ENCODE results near the gene ETFA. TPM values are rescaled to one million over a fixed set of nuclear protein-coding genes. Genes with fewer than 3 reads are reported as not detected.

ETFA gene
- total RNA-seq, 2 donors from 2014 or later = 68.6 to 82.8 TPM

DNA sequence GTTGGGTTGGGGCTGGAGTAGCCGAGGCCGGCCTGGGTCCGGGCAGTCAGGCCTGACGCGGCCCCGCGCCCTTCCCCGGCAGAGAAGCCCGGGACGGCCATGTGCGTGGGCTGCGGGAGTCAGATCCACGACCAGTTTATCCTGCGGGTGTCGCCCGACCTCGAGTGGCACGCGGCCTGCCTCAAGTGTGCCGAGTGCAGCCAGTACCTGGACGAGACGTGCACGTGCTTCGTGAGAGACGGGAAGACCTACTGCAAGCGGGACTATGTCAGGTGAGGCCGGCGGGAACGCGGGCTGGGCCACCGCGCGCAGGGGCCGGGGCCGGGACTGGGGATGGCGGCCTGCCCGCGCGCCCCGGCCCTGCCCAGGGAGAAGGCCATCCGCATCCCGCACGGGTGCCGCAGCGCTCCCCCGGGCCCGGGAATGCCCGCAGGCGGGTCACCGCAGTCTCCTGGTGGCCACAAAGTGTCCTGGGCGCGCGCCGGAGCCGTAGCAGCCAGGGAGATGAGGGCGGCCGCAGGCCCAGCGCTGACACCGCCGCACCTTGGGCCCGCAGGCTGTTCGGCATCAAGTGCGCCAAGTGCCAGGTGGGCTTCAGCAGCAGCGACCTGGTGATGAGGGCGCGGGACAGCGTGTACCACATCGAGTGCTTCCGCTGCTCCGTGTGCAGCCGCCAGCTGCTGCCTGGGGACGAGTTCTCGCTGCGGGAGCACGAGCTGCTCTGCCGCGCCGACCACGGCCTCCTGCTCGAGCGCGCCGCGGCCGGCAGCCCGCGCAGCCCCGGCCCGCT is 26.6 kb upstream of the ETFA start:
- peak overlapping the region; percentile 2 to 22 for H3K4me3 ChIP-seq
- no peak for TF ChIP-seq POLR2AphosphoS5 (IDR thresholded peaks at IDR 0.05)
- TF ChIP-seq CTCF (IDR thresholded peaks at IDR 0.05) = no peak
- no peak for TF ChIP-seq POLR2A (IDR thresholded peaks at IDR 0.05)
- peaks cover 46% of the 10 kb centered on the region for H3K27me3 ChIP-seq (replicated peaks; ENCODE audit: insufficient read depth)
- no peaks in the 10 kb centered on the region for H3K36me3 ChIP-seq
- DNase-seq (ENCODE audit: low spot score) = no peak
- H3K9me3 ChIP-seq = no peaks in the 10 kb centered on the region
- intact Hi-C loops (cut with DNase I) = no loop called here
- H3K4me1 ChIP-seq (replicated peaks) = peaks cover 7% of the 10 kb centered on the region
- H3K27ac ChIP-seq = peak overlapping the region; percentile 41 to 50
- 4% methylated on average over 64 of the region's 89 CpGs for WGBS

DNA sequence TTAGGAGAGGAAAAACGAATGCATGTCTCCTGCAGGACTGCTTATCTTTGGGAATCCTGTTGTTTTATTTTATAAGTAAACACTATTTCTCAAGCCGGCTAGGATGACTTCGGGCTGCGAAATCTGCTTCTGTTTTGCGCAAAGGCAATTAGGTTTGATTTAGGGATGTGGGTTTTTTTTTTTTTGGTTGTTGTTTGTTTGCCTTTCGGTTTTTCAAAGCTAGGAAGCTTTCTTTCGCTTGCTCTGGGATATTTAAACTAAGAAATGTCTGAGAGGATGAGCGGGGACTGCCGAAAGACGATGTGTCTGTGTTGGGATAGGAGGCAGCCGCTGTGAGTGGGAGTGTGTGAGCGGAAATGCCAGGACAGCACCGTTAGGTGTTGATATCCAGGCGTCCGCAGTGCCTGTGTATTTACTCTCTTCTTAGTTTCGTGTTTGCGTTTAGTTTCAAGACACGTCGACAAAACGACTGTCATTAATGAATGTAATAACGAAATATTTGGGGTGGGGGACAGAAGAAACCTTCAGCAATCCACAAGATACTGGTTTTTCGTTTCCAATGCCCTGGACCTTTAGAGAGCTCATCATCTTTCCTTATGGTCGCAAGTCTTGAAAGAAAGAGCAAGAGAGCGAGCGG is 25.9 kb upstream of the ETFA start:
- peak; percentile 13 for TF ChIP-seq POLR2AphosphoS5 (IDR thresholded peaks at IDR 0.05)
- TF ChIP-seq CTCF (IDR thresholded peaks at IDR 0.05) = no peak
- H3K4me3 ChIP-seq = peak overlapping the region; percentile 2 to 22
- H3K27me3 ChIP-seq (replicated peaks; ENCODE audit: insufficient read depth) = peaks cover 43% of the 10 kb centered on the region
- no peak for DNase-seq (ENCODE audit: low spot score)
- peaks cover 7% of the 10 kb centered on the region for H3K4me1 ChIP-seq (replicated peaks)
- no peaks in the 10 kb centered on the region for H3K36me3 ChIP-seq
- intact Hi-C loops (cut with DNase I) = no loop called here
- peak overlapping the region; percentile 41 to 50 for H3K27ac ChIP-seq
- H3K9me3 ChIP-seq = no peaks in the 10 kb centered on the region
- 6% methylated on average over 25 of the region's 25 CpGs for WGBS

DNA sequence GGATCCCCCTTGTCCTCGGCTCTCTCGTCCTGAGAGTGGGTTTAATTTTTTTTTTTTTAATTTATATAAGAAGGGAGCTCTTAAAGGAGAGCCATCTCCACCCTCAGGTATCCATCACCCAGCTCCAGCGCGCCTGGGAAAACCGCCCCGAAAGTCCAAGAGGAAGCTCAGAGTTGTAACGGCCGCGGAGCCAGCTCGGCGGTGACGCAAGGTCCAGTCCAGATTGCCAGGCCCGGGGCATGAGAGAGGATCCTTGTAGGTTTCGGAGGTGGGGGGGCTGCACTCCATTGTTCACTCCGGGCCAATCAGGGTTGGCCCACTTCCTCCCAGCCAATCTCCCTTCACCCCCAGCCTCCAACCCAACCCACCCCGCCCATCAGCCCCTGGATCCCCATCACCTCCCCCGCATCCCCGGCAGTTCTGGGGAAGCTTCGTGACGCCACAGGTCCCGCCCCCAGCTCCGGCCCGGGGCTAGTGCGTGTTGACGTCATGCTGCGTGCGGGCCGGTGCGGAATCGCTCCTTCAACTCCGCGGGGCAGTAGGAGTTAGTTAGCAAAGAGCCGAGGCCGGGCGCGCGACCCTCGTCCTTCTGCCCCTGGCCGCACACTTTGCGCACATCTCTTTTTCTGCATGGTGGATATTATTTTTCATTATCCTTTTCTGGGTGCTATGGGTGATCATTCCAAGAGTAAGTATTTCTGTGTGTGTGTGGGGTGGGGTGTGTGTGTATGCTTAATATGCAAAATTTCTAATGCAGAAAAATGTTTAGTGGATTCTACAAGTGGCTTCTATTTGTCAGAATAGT is 25.2 kb upstream of the ETFA start, which contains the start of gene ISL2:
ISL2 (plus strand) TSS at position 520 of the 805 bp plus-strand sequence; CDS start at position 631, 111 bp downstream.
- TF ChIP-seq POLR2AphosphoS5 (IDR thresholded peaks at IDR 0.05) = peak; percentile 48
- TF ChIP-seq POLR2A (IDR thresholded peaks at IDR 0.05) = peak; percentile 63
- TF ChIP-seq CTCF (IDR thresholded peaks at IDR 0.05) = no peak
- H3K4me1 ChIP-seq (replicated peaks) = peaks cover 7% of the 10 kb centered on the region
- H3K4me3 ChIP-seq = peak within 1 kb of the TSS; percentile 3 to 22
- H3K27ac ChIP-seq = peak within 1 kb of the TSS; percentile 50 to 61
- intact Hi-C loops (cut with DNase I) = no loop called here
- peak; percentile 76 for DNase-seq (ENCODE audit: low spot score)
- 3% methylated on average over 30 of the region's 40 CpGs for WGBS
- no peaks in the 10 kb centered on the region for H3K36me3 ChIP-seq
- peaks cover 43% of the 10 kb centered on the region for H3K27me3 ChIP-seq (replicated peaks; ENCODE audit: insufficient read depth)
- no peaks in the 10 kb centered on the region for H3K9me3 ChIP-seq

DNA sequence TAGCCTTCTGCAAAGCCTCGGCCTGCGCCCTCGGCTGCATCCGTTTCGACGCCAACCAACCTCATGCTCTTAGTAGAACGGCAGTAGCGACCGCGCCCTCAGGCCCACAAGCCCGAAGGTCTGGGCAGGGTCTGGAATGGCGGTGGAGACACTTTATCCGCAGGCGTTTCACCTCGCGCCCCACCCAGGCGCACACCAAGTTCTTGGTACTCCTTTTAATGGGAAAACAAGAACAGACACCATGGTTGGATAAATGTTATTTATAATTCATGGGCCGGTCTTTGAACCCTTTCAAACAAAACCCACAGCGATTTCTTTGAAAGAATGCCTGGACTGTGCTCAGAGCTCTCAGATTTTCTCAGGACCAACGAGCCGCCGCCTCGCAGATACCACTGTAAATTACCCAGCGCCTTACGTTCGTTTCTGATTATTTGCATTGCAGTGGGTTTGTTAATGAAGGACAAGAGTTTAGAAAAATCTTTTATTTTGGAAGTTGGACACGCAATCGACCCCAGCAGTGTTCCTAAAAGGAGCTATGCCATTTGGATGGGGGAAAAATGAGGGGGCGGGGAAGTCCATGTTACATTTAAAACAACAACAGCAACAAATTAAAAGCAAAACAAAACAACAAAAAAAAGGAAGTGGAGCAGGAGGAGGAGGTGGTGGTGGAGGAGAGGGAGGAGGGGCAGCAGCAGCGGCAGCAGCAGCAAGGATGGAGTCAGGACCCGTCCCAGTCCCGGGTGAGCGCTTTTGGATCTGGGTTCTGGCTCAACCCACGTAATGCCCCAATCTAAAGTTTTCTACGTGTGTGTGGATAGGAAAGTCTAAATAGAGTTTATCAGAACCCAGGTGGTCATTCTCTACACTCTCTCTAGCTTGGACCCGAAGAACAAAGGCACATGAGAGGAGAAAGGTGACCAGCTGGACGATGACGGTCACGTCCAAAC is 24.3 kb upstream of the ETFA start:
- 16% methylated on average over 39 of the region's 39 CpGs for WGBS
- Histone ChIP-seq H3K27ac (peak overlapping the region; percentile 50 to 61), H3K4me3 (peak overlapping the region; percentile 3 to 22)

More for the DNA sequence above, 24.3 kb upstream of the ETFA start:
- Histone ChIP-seq H3K4me1 (replicated peaks) (peaks cover 7% of the 10 kb centered on the region), H3K9me3 (no peaks in the 10 kb centered on the region), H3K36me3 (no peaks in the 10 kb centered on the region), H3K27me3 (replicated peaks; ENCODE audit: insufficient read depth) (peaks cover 40% of the 10 kb centered on the region)
- intact Hi-C loops (cut with DNase I) = no loop called here
- no peak for TF ChIP-seq CTCF (IDR thresholded peaks at IDR 0.05)
- no peak for TF ChIP-seq POLR2A (IDR thresholded peaks at IDR 0.05)
- no peak for TF ChIP-seq POLR2AphosphoS5 (IDR thresholded peaks at IDR 0.05)
- DNase-seq (ENCODE audit: low spot score) = no peak

Data from prostate gland (tissue), 2 donors.